H9 (cell line): ENCODE results near the gene MYRF. TPM values are rescaled to one million over a fixed set of nuclear protein-coding genes. Genes with fewer than 3 reads are reported as not detected.

Experiments used
- DNase-seq: peaks from one replicate; pipeline ENCODE4 v3.0.0-alpha.2; 2017
- H2AFZ ChIP-seq: one replicate; pipeline ENCODE4 v1.6.1; 2013; ENCODE audit warnings: mild to moderate bottlenecking, low read length, control low read depth, moderate library complexity
- H2AK5ac ChIP-seq: 2 replicates; pipeline ENCODE4 v1.6.1; 2013; ENCODE audit warnings: low read length, control low read depth, mixed read lengths; ENCODE audit not compliant: insufficient read length
- H2BK120ac ChIP-seq: one replicate; pipeline ENCODE4 v1.6.1; 2013; ENCODE audit warnings: low read depth, mild to moderate bottlenecking, low read length, control low read depth, inconsistent platforms; ENCODE audit not compliant: poor library complexity, severe bottlenecking
- H2BK12ac ChIP-seq: 2 replicates; pipeline ENCODE4 v1.6.1; 2013; ENCODE audit warnings: low read length, control low read depth, mixed read lengths, low read depth; ENCODE audit not compliant: insufficient read length
- H2BK15ac ChIP-seq: 2 replicates; pipeline ENCODE4 v1.6.1; 2013; ENCODE audit warnings: low read depth, low read length, control low read depth
- H2BK20ac ChIP-seq: one replicate; pipeline ENCODE4 v1.6.1; 2013; ENCODE audit warnings: low read depth, mild to moderate bottlenecking, low read length, control low read depth, inconsistent platforms; ENCODE audit not compliant: poor library complexity, severe bottlenecking
- H2BK5ac ChIP-seq: 2 replicates; pipeline ENCODE4 v1.6.1; 2013; ENCODE audit warnings: low read length, control low read depth, mixed read lengths; ENCODE audit not compliant: insufficient read length
- H3K14ac ChIP-seq: 2 replicates; pipeline ENCODE4 v1.6.1; 2013; ENCODE audit warnings: low read length, control low read depth; ENCODE audit not compliant: insufficient read depth
- H3K18ac ChIP-seq: 2 replicates; pipeline ENCODE4 v1.6.1; 2013; ENCODE audit warnings: low read depth, mild to moderate bottlenecking, mixed read lengths, low read length, control low read depth; ENCODE audit not compliant: insufficient read length
- H3K23ac ChIP-seq: 2 replicates; pipeline ENCODE4 v1.6.1; 2013; ENCODE audit warnings: low read length, control low read depth, mixed read lengths, low read depth; ENCODE audit not compliant: insufficient read length
- H3K23me2 ChIP-seq: 2 replicates; pipeline ENCODE4 v1.6.1; 2013; ENCODE audit warnings: low read depth, mild to moderate bottlenecking, mixed read lengths, low read length, control low read depth; ENCODE audit not compliant: insufficient read length, poor library complexity, severe bottlenecking
- H3K27ac ChIP-seq: 2 replicates; pipeline ENCODE4 v1.5.1; 2013; ENCODE audit warnings: low read length, control low read depth, mixed read lengths, low read depth; ENCODE audit not compliant: insufficient read length
- H3K27me3 ChIP-seq: 2 replicates; pipeline ENCODE4 v1.6.1; 2013; ENCODE audit warnings: low read length, control low read depth, inconsistent platforms; ENCODE audit not compliant: insufficient read depth
- H3K4ac ChIP-seq: 2 replicates; pipeline ENCODE4 v1.6.1; 2013; ENCODE audit warnings: low read depth, mild to moderate bottlenecking, control low read depth, inconsistent platforms, low read length, moderate library complexity
- H3K4me1 ChIP-seq: 2 replicates; pipeline ENCODE4 v1.6.1; 2013; ENCODE audit warnings: low read length, control low read depth, inconsistent platforms; ENCODE audit not compliant: insufficient read depth
- H3K4me2 ChIP-seq: 2 replicates; pipeline ENCODE4 v1.6.1; 2013; ENCODE audit warnings: low read length, control low read depth, mixed read lengths; ENCODE audit not compliant: insufficient read length, insufficient read depth
- H3K56ac ChIP-seq: 2 replicates; pipeline ENCODE4 v1.6.1; 2013; ENCODE audit warnings: low read depth, mild to moderate bottlenecking, mixed read lengths, low read length, control low read depth; ENCODE audit not compliant: insufficient read length
- H3K79me1 ChIP-seq: 2 replicates; pipeline ENCODE4 v1.6.1; 2013; ENCODE audit warnings: low read depth, mild to moderate bottlenecking, moderate library complexity, low read length, control low read depth, inconsistent platforms; ENCODE audit not compliant: insufficient read depth, poor library complexity, severe bottlenecking
- H3K79me2 ChIP-seq: 2 replicates; pipeline ENCODE4 v1.6.1; 2013; ENCODE audit warnings: low read length, control low read depth, inconsistent platforms; ENCODE audit not compliant: insufficient read depth
- H3K9ac ChIP-seq: 2 replicates; pipeline ENCODE4 v1.6.1; 2013; ENCODE audit warnings: low read length, control low read depth, mixed read lengths; ENCODE audit not compliant: insufficient read length; ENCODE audit errors: extremely low read depth
- H3K9me3 ChIP-seq: one replicate; pipeline ENCODE4 v1.6.1; 2013; ENCODE audit warnings: low read depth, low read length, inconsistent platforms; ENCODE audit not compliant: control insufficient read depth
- H3T11ph ChIP-seq: one replicate; pipeline ENCODE4 v1.6.1; 2013; ENCODE audit warnings: mild to moderate bottlenecking, low read length, control low read depth, inconsistent platforms
- H4K20me1 ChIP-seq: one replicate; pipeline ENCODE4 v1.6.1; 2013; ENCODE audit not compliant: control insufficient read depth, insufficient read length, insufficient read depth
- H4K5ac ChIP-seq: 2 replicates; pipeline ENCODE4 v1.6.1; 2013; ENCODE audit warnings: low read depth, mild to moderate bottlenecking, mixed read lengths, low read length, control low read depth; ENCODE audit not compliant: insufficient read length
- H4K8ac ChIP-seq: replicated peaks from 2 replicates; pipeline ENCODE4 v1.6.1; 2013; ENCODE audit warnings: low read length, control low read depth, mixed read lengths, low read depth; ENCODE audit not compliant: insufficient read length
- H4K91ac ChIP-seq: 2 replicates; pipeline ENCODE4 v1.6.1; 2013; ENCODE audit warnings: low read depth, mild to moderate bottlenecking, moderate library complexity, mixed read lengths, low read length, control low read depth; ENCODE audit not compliant: insufficient read length
- H3K27ac Mint-ChIP-seq, 3 experiments: 2 replicates in 2 of 3; 3 replicates in 1 of 3; pipeline ENCODE4 v1.8.0; 2020 to 2021; ENCODE audit warnings: mixed read lengths in 3 of 3, mild to moderate bottlenecking in 1 of 3, moderate library complexity in 1 of 3
- H3K27me3 Mint-ChIP-seq: 2 replicates; pipeline ENCODE4 v1.8.0; 2021; ENCODE audit warnings: low read depth, mild to moderate bottlenecking, moderate library complexity, mixed read lengths
- H3K36me3 Mint-ChIP-seq, 3 experiments: 2 replicates in 2 of 3; 3 replicates in 1 of 3; pipeline ENCODE4 v1.8.0; 2020 to 2021; ENCODE audit warnings: low read depth in 3 of 3, mixed read lengths in 3 of 3; ENCODE audit not compliant: insufficient read depth in 1 of 3
- H3K4me1 Mint-ChIP-seq, 2 experiments: 2 replicates each; pipeline ENCODE4 v1.8.0; 2020; ENCODE audit warnings: mixed read lengths in 2 of 2
- H3K4me3 Mint-ChIP-seq, 2 experiments: 2 replicates in 1 of 2; 3 replicates in 1 of 2; pipeline ENCODE4 v1.8.0; 2020 to 2021; ENCODE audit warnings: mild to moderate bottlenecking in 2 of 2, mixed read lengths in 2 of 2, moderate library complexity in 1 of 2
- H3K9me3 Mint-ChIP-seq, 2 experiments: 2 replicates in 1 of 2; 3 replicates in 1 of 2; pipeline ENCODE4 v1.8.0; 2020; ENCODE audit warnings: mild to moderate bottlenecking in 2 of 2, mixed read lengths in 2 of 2, moderate library complexity in 1 of 2
- CTCF ChIP-seq: fragments of 200-600 bp; sonication (generic); conservative IDR thresholded peaks from 3 replicates; pipeline ENCODE4 v1.8.0; 2021; ENCODE audit warnings: antibody characterized with exemption, mild to moderate bottlenecking
- WGBS: extraction: QIAGEN DNeasy Blood & Tissue Kit; methylation state at CpG from one replicate; pipeline ENCODE4 v1.1.7; 2013; ENCODE audit warnings: missing lambda C conversion rate, low lambda C conversion rate, mixed read lengths; ENCODE audit not compliant: insufficient read length; ENCODE audit errors: extremely low coverage; 5-methylcytosine and 5-hydroxymethylcytosine counted together
- total RNA-seq: library from RNA; stranded (reverse); gene quantifications from 2 replicates; pipeline ENCODE4 v1.2.1, GENCODE V29; 2021

The MYRF gene
- total RNA-seq, 1 experiment from 2014 or later = 13.9 TPM

- peaks cover 41 to 67% of the 10 kb centered on the region in 2 experiments for H3K4me1 Mint-ChIP-seq
- WGBS = no CpG with 5 or more reads among the region's 5 CpGs
- H3K27ac ChIP-seq = no peak overlapping the region
Observed at GRCh38 chr11:61750631-61751273, 1.7 kb upstream of the MYRF start.

More at GRCh38 chr11:61750631-61751273, 1.7 kb upstream of the MYRF start:
- Mint-ChIP-seq H3K36me3 (no peaks in the 10 kb centered on the region), H3K27ac (no peak overlapping the region), H3K4me3 (0 out of 5 replicates have a peak overlapping the region, but pooled peaks of 1 of the 2 experiments have one; percentile 81), H3K9me3 (peaks cover 0 to 3% of the 10 kb centered on the region in 2 experiments; a peak in 1 of 5 replicates), H3K27me3 (peaks cover 38% of the 10 kb centered on the region)
- no peak overlapping the region for H3K14ac ChIP-seq
- H3K9ac ChIP-seq = no peak overlapping the region
- H4K20me1 ChIP-seq = no peaks in the 10 kb centered on the region
- no peak overlapping the region for H2BK15ac ChIP-seq
- no peak overlapping the region for H3K23ac ChIP-seq
- H3K27me3 ChIP-seq = peaks cover 8% of the 10 kb centered on the region; the same call in 1 of the 2 replicates
- H3K4me1 ChIP-seq = peaks cover 2% of the 10 kb centered on the region; the same call in 1 of the 2 replicates
- H2BK12ac ChIP-seq = no peak overlapping the region
- H3K23me2 ChIP-seq = peaks cover 5% of the 10 kb centered on the region
- no peak overlapping the region for H4K8ac ChIP-seq
- H2BK120ac ChIP-seq = no peak overlapping the region
- DNase-seq = no peak
- H3K18ac ChIP-seq = no peak overlapping the region
- no peak overlapping the region for H4K5ac ChIP-seq
- no peak overlapping the region for H3T11ph ChIP-seq
- no peaks in the 10 kb centered on the region for H3K9me3 ChIP-seq
- no peak overlapping the region for H3K4ac ChIP-seq
- no peaks in the 10 kb centered on the region for H3K79me2 ChIP-seq
- no peak overlapping the region for H3K56ac ChIP-seq
- no peak overlapping the region for H2BK20ac ChIP-seq
- H2BK5ac ChIP-seq = no peak overlapping the region
- no peak overlapping the region for H2AFZ ChIP-seq
- H3K79me1 ChIP-seq = no peaks in the 10 kb centered on the region
- H3K4me2 ChIP-seq = no peak overlapping the region
- no peak overlapping the region for H4K91ac ChIP-seq
- H2AK5ac ChIP-seq = no peak overlapping the region
- no peak for TF ChIP-seq CTCF
